ENCODE results near the gene GSE1.
A peak's percentile ranks its signal among the peaks of the same experiment; 100 is the strongest.

Gene GSE1

DNA sequence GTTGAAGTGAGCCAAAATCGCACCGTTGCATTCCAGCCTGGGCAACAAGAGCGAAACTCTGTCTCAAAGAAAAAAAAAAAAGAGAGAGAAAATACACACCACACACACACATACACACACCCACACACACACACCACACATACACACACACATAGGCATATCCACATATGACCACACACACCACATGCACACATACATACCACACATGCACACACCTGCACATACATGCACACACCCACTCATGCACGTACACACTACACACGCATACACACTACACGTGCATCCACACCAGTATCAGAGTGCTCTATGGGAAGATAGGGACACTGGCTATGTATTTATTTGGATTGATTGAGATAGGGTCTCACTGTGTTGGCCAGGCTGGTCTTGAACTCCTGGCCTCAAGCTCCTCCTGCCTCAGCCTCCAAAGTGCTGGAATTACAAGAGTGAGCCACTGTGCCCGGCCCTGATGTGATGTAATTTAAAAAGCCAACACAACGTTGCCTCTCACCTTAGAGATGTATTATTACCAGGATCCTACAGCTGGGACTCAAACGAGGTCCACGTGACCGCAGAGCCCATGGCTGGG lies 93.4 kb downstream of the GSE1 start:
- no peak for DNase-seq (ENCODE audit: low read depth)

DNA sequence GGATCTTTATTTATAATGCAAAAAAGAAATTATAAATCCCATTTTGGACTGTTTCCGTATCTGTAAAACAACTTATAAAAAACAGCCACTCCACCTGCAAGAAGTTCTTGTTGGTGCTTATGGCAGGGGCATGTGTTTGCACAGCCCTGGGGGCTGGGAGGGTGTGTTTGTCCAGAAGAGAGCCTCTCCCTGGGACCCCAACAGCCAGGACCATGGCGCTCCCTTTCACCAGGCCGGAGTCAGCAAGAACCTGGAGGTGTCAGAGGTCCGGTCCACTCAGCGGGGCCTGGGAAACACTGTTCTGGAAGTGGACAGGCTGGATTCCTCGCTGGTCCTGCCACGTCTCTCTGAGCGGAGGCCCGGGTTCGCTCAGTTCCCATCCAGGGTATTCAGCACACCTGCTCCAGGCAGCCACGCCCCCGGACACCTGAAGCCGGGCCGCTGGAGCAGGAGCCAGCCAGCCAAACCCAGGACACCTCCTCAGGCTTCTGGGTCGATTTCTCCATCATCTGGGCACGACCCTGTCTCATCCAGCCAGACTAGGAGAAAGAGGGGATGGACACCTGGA lies 94.5 kb downstream of the GSE1 start:
- no peak for DNase-seq (ENCODE audit: low read depth)

DNA sequence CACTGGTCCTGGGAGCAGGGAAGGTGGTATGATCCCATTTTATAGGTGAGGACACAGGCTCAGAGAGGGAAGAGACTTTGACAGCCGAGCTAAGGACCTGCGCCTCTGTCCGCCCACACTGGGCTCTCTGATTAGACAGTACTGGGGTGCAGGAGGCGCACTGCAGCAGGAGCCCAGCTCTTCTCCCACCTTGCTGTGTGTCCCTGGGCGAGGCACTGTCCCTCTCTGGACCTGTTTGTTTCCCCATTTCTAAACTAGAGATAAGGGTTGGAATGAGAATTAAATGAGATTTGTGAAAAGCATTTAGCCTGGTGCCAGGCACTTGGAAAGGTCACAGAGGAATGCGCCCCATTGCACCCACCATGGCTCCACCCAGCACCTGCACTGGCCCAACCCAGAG lies 95.2 kb downstream of the GSE1 start:
- no peak for DNase-seq (ENCODE audit: low read depth)

DNA sequence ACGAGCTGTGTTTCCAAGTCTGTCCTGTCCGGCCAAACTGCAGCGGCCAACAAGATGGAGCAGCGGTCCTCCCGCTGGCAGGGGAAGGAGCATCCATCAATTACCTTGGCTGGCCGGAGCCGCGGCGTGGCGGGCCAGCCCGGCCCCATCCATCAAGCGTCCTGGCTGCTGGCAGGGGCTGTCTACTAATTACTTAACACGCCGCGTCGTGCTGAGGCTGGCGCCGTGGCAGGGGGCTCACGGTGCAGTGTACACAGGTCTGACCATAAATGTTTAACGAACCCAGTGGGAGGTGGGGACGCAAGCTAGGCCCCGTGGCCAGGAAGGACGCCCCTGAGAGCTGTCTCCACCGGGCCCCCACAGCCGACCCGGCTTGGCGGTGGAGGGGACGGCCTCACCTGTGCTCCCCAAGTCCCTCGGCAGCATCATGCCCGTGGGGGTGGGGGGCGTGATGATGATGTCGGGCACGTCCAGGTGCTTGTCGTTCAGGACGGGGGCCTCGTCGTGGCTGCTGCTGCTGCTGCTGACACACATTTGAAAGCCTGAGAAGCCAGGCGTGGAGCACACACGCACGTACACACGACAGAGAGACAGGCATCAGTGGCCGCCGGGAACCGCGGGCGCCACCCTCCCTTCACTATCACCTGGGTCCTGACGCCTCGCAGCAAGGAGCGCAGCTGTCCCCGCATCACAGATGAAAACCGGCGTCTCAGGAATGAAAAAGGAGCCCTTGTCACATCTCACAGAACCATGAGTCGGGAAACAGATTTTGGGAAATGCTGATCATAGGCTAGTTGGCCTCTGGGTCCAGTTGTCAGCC lies 96.9 kb downstream of the GSE1 start:
- DNase-seq (ENCODE audit: low read depth) = no peak

DNA sequence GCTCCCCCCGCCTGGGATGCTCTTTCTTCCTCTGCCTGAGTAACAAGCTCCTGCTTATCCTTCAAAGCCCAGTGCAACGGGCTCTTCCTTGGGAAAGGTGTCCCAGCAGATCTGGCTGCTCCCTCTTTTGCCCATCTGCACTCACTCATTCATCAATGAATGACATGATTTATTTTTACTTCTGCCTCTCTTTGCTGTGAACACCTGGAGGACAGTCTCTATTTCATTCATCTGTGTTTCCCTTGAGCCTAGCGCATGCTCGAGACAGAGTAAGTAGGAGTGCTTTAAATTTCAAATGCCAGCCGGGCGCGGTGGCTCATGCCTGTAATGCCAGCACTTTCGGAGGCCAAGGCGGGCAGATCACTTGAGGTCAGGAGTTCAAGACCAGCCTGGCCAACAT lies 97.6 kb downstream of the GSE1 start:
- no peak for DNase-seq (ENCODE audit: low read depth)

DNA sequence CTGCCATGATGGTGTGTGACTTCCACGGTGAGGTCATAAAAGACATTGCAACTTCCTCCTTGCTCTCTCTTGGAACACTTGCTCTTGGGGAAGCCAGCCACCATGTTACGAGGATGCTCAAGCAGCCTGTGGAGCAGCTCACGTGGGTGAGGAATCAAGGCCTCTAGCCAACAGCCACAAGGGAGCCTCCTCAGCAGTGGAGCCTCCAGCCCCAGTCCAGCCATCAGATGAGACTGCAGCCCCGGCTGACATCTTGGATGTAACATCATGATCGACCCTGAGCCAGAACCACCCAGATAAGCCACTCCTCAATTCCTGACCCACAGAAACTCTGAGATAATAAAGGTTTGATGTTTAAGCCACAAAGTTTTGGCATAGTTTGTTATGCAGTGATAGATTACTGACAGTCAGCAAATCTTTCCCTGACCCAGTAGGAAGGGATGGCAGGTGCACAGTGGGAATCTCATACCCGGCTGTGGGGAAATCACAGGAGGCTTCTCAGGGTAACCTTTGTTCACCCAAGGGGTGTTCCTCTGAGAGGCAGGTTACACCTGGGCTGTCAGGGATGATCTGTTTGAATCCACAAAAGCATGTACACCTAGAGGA lies 99.0 kb downstream of the GSE1 start:
- no peak for DNase-seq (ENCODE audit: low read depth)

DNA sequence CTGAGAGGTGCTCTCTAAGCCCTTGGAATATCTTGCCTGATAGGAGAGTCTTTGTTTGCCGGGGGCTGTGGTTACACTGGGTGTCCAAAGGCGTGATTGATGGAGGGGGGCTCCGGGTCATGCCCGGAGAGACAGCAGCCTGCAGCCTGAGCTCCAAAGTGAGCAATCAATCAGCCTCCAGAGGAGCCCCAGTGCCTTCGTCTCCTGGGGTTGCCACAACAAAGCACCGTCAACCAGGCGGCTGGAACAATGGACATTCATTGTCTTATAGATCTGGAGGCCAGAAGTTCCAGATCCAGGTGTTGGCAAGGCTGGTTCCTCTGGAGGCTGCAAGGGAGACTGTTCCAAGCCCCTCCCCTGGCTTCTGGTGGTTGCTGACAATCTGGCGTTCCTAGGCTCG lies 99.7 kb downstream of the GSE1 start:
- no peak for DNase-seq (ENCODE audit: low read depth)

DNA sequence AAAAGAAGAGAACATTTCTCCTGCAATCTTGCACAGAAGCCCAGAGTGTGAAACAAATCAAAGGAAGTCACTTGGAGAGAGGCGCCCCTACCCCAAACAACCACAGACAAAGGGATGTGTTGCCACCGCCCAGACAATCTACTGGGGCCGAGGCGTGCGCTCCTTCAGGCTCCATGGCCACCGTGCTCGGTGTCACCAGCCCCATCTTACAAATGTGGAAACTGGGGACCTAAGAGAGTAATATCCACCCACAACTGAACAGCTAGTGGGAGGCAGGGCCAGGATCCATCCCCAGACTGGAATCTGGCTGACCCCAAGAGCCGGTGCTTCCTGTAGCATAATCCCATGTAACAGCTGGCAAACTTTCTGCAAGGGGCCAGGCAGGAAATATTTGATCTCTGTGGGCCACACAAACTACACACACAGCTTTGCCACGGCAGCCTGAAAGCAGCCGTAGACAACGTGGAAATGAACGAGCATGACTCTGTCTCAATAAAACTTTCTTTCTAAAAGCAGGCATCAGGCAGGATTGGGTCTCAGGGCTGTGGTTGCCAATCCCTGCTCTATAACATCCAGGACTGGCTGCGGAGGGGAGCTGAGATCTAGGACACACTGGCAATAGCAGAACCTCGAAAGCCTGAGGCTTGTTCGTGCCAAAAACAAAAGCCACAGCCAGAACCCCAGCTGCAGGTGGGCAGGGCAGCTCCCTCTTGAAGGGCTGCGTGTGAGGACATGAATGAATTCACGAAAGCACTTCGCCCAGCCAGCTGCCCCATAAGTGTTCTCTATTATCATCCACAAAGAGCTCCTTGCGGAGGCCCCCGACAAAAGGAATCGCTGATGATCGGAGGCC lies 102.3 kb downstream of the GSE1 start:
- DNase-seq (ENCODE audit: low read depth) = no peak

DNA sequence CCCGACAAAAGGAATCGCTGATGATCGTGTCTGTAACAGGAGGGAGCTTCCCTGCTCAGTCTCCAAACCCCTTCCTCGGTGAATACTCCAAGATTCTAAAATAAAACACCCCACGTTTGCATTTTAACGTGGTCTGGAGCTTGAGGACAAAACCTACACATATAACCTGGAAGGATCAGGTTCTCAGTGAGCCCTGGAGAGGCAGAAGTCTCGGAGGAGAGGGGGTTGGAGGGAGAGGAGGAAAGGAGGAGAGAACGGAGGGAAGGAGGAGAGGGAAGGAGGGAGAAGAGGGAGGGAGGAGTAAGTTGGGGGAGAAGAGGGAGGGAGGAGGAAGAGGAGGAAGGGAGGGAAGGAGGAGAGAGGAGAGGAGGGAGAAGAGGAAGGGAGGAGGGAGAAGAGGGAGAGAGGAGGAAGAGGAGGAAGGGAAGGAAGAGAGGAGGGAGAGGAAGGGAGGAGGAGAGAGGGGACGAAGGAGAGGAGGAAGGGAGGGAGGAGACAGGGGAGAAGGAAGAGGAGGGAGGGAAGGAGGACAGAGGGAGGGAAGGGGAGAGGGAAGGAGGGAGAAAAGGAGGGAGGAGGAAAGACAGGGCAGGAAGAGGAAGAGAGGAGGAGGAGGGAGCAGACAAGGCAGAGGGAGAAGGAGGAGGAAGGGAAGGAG lies 103.0 kb downstream of the GSE1 start:
- no peak for DNase-seq (ENCODE audit: low read depth)

DNA sequence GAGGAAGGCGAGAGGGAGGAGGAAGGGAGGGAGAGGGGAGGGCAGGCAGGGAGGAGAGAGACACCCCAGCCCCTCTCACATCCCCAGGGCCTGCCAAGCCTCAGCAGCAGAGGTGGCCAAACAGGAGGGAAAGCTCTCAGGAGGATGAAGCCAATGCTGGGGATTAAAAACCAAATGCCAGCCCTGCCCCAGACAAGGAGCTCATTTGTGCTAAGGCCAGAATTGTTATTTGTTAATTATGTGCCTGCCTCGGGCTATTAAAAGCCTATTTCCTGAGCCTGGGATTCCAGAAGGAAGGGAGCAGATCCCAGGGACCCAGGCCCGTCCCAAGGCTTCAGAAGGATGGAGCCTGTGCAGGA lies 103.5 kb downstream of the GSE1 start:
- no peak for DNase-seq (ENCODE audit: low read depth)

DNA sequence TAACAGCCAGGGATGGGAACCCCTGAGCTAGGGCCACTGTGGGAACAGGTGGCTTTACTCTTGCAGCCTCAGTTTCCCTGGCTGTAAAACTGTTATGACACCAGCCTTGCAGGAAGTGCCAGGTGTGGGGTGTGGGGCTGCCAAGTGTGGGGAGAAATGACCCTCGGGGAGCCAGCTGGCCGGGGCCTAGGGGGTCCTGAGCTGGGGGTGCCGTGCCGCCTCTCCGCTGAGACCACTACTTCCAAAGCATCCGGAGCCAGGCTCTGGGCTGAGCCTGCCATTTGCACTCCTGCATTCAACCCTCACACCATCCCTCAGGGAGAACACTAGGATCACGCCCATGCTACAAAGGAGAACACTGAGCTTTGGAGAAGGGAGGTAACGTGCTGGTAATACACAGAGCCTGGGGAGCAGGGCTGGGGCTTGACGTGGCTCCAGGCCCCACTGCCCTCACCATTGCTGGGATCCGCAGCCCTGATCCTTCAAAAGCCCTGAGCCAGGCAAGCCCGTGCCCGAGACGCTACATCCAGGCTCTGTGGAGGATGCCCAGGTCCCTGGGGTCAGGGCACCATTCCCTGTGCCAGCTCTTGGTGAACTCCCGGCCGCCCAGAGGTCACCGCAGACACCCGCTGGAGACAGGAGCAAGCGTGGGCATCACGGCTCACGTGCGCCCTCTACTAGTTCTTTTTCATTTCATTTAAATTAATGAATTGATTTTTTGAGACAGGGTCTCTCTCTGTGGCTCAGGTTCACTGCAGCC lies 104.5 kb downstream of the GSE1 start:
- DNase-seq (ENCODE audit: low read depth) = peak; percentile 14

DNA sequence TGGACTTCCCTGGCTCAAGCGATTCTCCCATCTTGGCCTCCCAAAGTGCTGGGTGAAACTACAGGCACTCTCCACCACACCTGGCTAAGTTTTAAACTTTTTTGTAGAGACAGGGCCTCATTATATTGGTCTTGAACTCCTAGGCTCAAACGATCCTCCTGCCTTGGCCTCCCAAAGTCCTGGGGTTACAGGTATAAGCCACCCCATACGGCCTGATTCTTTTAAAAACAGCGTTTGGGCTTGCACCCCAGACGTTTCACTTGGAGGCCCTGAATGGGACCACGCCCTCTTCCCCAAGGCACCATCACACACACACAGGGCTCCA lies 105.0 kb downstream of the GSE1 start:
- DNase-seq (ENCODE audit: low read depth) = no peak

DNA sequence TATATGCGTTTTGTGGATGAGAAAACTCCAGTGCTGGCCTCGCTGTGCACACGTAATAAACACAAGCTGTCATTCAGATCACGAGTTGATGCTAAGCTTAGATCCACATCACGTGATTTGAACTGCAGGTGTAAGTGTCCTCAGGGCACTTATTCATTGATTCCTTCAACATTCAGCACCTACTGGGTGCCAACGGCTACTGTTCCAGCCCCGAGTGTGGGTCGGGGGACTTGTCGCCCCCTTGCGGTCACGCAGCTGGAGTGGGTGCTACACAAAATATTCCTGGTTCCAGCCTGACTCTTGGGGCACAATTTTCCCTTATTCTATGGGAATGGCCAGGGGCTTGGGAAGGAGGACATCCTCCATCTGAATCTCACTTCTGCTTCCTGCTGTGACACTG lies 105.6 kb downstream of the GSE1 start:
- peak; percentile 12 for DNase-seq (ENCODE audit: low read depth)

DNA sequence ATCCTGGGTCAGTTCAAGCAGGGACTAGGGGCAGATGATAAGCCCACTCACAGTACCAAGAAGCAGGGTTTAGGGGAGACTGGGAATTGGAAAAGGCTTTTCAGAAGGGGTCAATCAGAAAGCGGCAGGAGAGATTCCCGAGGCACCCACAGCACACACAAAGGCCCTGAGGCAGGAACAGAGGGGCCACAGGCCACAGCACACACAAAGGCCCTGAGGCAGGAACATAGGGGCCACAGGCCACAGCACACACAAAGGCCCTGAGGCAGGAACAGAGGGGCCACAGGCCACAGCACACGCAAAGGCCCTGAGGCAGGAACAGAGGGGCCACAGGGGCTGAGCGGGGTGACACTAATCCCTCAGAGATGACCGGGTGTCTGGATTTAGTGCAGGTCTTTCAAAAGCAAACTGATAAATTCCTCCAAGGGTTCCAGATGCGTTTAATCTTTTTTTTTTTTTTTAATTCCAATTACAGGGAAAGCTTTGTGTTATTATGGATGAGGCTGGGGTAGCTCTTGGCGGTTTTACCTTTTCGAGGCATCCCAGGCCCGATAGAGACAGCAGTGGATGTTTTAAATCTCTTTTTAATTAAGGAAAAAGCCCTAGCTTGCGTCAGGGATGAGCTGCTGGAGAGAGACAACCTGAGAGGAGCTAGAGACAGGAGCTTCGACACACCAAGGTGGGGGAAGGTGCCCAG lies 106.6 kb downstream of the GSE1 start:
- DNase-seq (ENCODE audit: low read depth) = no peak

DNA sequence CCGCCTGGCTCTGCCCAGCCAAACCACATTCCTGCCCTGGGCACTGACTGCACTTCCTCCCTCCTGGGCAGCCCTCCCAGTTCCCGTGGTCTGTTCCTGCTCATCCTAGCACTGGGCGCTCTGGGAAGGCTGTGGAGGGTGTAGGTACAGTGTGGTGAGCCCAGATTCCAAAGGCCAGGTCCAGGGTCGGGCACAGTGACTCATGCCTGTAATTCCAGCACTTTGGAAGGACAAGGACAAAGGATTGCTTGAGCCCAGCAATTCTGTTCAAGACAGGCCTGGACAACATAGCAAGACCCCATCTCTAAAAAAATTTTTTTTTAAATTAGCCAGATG lies 107.1 kb downstream of the GSE1 start:
- DNase-seq (ENCODE audit: low read depth) = no peak

DNA sequence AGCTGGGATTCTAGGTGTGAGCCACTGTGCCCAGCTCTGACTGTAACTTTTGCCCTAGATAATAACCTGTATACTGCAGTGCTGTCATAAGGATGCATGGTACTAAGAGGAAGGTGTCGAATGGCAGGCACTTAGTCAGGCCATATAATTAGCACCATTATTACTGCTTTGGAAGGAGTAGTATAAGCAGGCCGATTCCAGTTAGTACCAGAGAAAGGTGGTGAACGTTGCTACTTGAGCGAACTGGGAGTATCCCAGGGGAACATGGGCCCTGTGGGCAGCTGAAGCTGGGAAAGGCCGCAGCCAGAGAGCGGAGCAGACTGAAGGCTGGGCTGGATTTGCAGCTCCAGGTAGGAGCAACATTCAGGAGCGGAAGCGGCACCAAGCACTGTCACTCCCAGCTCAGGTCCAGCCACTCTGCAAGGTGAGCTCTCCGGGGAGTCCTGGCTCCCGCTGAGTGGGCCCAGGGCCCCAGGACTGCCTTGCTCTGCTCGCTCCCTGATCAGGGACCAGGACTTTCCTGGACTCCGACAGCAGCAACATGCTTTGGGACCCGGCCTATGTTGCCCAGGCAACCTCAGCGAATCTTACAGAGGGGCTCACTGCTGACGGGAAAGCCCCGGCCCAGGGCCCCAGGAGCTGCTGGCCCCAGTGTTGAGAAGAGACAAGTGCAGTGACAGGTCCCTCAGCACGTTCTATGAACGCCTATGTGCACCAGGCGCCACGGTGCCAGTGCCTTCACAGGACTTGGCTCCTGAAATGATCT lies 109.2 kb downstream of the GSE1 start:
- no peak for DNase-seq (ENCODE audit: low read depth)

DNA sequence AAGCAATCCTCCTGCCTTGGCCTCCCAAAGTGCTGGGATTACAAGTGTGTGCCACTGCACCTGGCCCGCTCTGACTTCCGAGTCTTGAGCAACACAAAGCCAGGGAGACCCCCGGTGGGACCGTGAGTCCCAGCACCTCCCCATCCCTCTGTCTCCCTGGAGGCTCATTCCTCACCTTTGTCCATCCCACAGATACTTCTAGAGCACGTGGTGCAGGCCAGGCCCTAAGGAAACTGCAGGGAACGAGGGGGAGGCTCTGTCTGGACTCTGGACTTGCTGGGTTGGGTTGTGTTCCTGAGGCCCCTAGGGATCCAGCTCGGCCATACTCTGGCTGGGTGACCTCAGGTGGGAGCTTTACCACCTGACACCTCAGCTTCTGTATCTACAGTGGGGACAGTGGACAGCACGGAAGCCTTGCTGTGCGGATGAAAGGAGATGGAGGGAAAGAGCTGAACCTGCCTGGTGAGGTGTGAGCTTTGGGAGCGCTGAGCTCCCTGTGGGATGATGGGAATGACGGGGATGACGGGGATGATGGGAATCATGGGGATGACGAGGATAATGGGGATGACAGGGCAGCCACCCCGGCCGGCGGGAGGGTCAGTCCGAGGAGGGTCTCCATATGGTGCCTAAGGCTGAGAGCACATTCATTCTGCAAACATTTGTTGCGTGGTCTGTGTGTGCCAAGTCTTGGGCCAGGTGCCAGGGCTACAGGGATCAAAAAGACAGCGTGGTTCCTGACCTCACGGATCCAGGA lies 111.2 kb downstream of the GSE1 start:
- no peak for DNase-seq (ENCODE audit: low read depth)

DNA sequence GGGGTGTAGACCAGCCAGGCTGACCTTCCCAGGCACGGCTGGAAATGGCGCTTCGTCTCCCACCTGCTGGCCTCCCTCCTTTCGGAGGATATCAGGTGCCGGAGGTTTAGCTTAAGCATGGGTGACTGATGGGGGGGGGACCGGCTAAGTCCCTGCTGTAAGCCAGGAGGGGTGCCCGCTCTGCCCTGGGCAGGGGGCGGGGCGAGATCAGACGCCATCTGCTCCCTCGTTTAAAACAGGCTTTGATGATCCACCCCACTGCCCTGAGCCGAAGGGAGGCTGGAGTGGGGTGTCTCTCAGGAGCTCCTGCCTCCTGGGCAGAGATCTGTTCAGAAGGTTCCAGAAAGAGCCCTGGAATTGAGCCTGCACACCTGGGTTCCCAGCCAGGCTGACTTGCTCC lies 111.8 kb downstream of the GSE1 start:
- no peak for DNase-seq (ENCODE audit: low read depth)

All from HS-27A (cell line).